Gastrocnemius medialis (tissue), 4 donors: ENCODE data around the gene METTL9. TPM values are rescaled to one million over a fixed set of nuclear protein-coding genes. Genes with fewer than 3 reads are reported as not detected.
A peak's percentile ranks its signal among the peaks of the same experiment; 100 is the strongest.

ENCODE experiments used
- ATAC-seq, 2 donors: fragments of 150-250 bp; one replicate each; pipeline ENCODE4 v1.9.1; 2016
- DNase-seq, 2 donors: peaks; one replicate each; pipeline ENCODE4 v3.0.0-alpha.2; 2019
- H3K27ac ChIP-seq, 4 donors: fragments of 200-600 bp; sonication (generic); 1 replicate in 1 of 4; 2 replicates in 3 of 4; pipeline ENCODE4 v1.5.1; 2016 to 2018; ENCODE audit warnings: mild to moderate bottlenecking in 2 of 4, moderate library complexity in 1 of 4
- H3K27me3 ChIP-seq, 3 donors: fragments of 200-600 bp; sonication (generic) in 2 of 3; 1 replicate in 1 of 3; 2 replicates in 2 of 3; pipeline versions ENCODE4 v1.5.1 to v1.6.0; 2016 to 2019; ENCODE audit warnings: mild to moderate bottlenecking in 1 of 3, moderate library complexity in 1 of 3
- H3K36me3 ChIP-seq, 2 donors: fragments of 200-600 bp; sonication (generic) in 1 of 2; one replicate each; pipeline ENCODE4 v1.5.1; 2017 to 2018
- H3K4me1 ChIP-seq, 2 donors: fragments of 200-600 bp; sonication (generic) in 1 of 2; one replicate each; pipeline ENCODE4 v1.5.1; 2016 to 2017; ENCODE audit warnings: mild to moderate bottlenecking in 2 of 2
- H3K4me3 ChIP-seq, 4 donors: fragments of 200-600 bp; sonication (generic) in 3 of 4; 1 replicate in 1 of 4; 2 replicates in 3 of 4; pipeline ENCODE4 v1.5.1; 2016 to 2019; ENCODE audit warnings: mild to moderate bottlenecking in 2 of 4
- H3K9me3 ChIP-seq, 3 donors: fragments of 200-600 bp; sonication (generic) in 2 of 3; 1 replicate in 1 of 3; 2 replicates in 2 of 3; pipeline ENCODE4 v1.5.1; 2016 to 2019
- POLR2A ChIP-seq, 2 donors: fragments of 450-650 bp; IDR thresholded peaks; one replicate each; pipeline ENCODE4 v1.6.1; 2017; ENCODE audit warnings: antibody characterized with exemption in 2 of 2, mild to moderate bottlenecking in 2 of 2, moderate library complexity in 2 of 2
- in situ Hi-C, 4 donors: fragments of 200-750 bp; cut with MboI; loops; one replicate each; pipeline versions ENCODE4 v1.15.0 to v1.8.0; 2017; ENCODE audit warnings: low sequenced_read_pairs in 4 of 4
- intact Hi-C: fragments of 100-400 bp; cut with DNase I; formaldehyde crosslinking; loops from one replicate; pipeline ENCODE4 v1.15.1; 2023; ENCODE audit warnings: low total_unique reads
- total RNA-seq, 4 donors: library from RNA; depleted of rRNA; stranded (reverse); fragments of >200 nt; gene quantifications; one replicate each; pipeline versions ENCODE4 v1.1.0 to v1.2.3, GENCODE V29; 2016
- TF ChIP-seq, protein P1 (sequence below), 5 experiments: fragments of 450-650 bp in 3 of 5; fragments of 200-600 bp in 2 of 5; sonication (generic) in 2 of 5; IDR thresholded peaks in 4 of 5; conservative IDR thresholded peaks in 1 of 5; 1 replicate in 4 of 5; 2 replicates in 1 of 5; pipeline ENCODE4 v1.5.1; 2016 to 2019; ENCODE audit warnings: antibody characterized with exemption in 5 of 5, mild to moderate bottlenecking in 3 of 5, moderate library complexity in 3 of 5

METTL9 gene
- total RNA-seq, 4 donors from 2014 or later, result 87.2 to 109 (median 96.8) TPM

DNA sequence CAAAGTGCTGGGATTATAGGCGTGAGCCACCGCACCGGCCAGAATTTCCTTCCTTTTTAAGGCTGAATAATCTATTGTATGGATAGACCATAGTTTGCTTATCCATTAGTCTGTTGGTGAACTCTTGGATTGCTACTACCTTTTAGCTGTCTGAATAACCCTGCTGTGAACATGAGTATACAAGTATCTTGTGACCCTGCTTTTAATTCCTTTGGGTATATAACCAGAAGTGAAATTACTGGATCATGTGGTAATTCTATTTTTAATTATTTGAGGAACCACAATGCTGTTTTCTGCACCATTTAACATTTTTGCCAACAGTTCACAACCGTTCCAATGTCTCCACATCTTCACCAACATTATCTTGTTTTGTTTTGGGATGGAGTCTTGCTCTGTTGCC, 59.7 kb downstream of the METTL9 start:
- TF ChIP-seq POLR2A (IDR thresholded peaks at IDR 0.05), result no peak
- TF ChIP-seq, protein P1, sequence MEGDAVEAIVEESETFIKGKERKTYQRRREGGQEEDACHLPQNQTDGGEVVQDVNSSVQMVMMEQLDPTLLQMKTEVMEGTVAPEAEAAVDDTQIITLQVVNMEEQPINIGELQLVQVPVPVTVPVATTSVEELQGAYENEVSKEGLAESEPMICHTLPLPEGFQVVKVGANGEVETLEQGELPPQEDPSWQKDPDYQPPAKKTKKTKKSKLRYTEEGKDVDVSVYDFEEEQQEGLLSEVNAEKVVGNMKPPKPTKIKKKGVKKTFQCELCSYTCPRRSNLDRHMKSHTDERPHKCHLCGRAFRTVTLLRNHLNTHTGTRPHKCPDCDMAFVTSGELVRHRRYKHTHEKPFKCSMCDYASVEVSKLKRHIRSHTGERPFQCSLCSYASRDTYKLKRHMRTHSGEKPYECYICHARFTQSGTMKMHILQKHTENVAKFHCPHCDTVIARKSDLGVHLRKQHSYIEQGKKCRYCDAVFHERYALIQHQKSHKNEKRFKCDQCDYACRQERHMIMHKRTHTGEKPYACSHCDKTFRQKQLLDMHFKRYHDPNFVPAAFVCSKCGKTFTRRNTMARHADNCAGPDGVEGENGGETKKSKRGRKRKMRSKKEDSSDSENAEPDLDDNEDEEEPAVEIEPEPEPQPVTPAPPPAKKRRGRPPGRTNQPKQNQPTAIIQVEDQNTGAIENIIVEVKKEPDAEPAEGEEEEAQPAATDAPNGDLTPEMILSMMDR (IDR thresholded peaks at IDR 0.05 in 4 of 5, conservative IDR thresholded peaks at IDR 0.05 in 1 of 5), result no peak
- ATAC-seq (no peak), DNase-seq (no peak)
- Histone ChIP-seq H3K9me3 (no peaks in the 10 kb centered on the region), H3K36me3 (no peaks in the 10 kb centered on the region), H3K27me3 (peaks cover 2 to 5% (median 2%) of the 10 kb centered on the region in 3 donors), H3K4me3 (no peak overlapping the region), H3K27ac (no peak overlapping the region), H3K4me1 (peaks cover 6 to 7% of the 10 kb centered on the region in 2 donors)
- intact Hi-C loops, result no loop called here
- in situ Hi-C loops, result loop anchor here in 1 of 4 donors (5.0 kb wide), 1 partner anchor 48 kb away; no protein-coding TSS in a partner anchor

DNA sequence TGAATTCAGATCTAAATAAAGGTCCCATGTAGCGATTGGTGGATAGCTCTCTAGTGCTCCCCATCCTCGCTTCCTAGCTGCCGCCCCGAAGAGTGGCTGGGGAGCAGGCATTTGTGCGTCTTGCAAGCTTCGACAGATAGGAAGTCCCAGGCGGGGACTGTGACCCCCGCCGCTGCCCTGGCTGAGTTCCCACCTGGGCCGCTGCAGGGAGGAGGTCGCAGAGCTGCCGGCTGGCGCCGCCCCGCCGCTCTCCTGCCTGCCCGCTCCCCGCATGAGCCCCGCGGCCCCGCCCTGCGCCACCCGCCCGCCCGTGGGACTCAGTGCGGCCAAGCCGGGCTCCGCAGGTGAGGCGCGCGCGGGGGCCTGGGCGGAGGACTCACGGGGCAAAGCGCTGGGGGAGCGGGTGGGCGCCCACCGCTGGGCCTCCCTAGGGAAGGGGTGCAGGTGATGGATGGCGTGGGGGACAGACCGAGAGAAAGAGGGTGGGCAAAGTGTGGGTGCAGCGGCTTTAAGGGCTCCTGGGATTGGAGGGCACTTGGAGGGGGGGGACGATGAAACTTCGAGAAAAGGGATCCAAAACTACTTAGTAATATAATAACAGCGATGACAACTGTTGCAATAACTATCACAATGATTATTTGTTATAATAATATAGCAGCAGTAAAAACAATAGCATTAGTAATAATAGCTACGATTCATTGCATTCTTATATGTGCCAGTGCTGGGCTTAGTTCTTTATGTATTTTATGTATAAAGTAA, 64.7 kb downstream of the METTL9 start, which contains the start of gene OTOA:
Gene OTOA (plus strand): TSS at position 80 of the 759 bp plus-strand sequence. CDS start 14,547 bp downstream, outside the sequence.
- Histone ChIP-seq H3K27ac (no peak within 1 kb of the TSS), H3K9me3 (no peaks in the 10 kb centered on the region), H3K27me3 (peaks cover 6 to 21% (median 21%) of the 10 kb centered on the region in 3 donors), H3K4me1 (peaks cover 0 to 3% of the 10 kb centered on the region in 2 donors), H3K36me3 (no peaks in the 10 kb centered on the region), H3K4me3 (peak within 1 kb of the TSS in 2 of 4 donors; percentile 33 to 38)
- DNase-seq (no peak), ATAC-seq (no peak)
- intact Hi-C loops (no loop called here), in situ Hi-C loops (no loop called here)
- TF ChIP-seq, protein P1 (IDR thresholded peaks at IDR 0.05 in 4 of 5, conservative IDR thresholded peaks at IDR 0.05 in 1 of 5), result no peak
- no peak for TF ChIP-seq POLR2A (IDR thresholded peaks at IDR 0.05)

DNA sequence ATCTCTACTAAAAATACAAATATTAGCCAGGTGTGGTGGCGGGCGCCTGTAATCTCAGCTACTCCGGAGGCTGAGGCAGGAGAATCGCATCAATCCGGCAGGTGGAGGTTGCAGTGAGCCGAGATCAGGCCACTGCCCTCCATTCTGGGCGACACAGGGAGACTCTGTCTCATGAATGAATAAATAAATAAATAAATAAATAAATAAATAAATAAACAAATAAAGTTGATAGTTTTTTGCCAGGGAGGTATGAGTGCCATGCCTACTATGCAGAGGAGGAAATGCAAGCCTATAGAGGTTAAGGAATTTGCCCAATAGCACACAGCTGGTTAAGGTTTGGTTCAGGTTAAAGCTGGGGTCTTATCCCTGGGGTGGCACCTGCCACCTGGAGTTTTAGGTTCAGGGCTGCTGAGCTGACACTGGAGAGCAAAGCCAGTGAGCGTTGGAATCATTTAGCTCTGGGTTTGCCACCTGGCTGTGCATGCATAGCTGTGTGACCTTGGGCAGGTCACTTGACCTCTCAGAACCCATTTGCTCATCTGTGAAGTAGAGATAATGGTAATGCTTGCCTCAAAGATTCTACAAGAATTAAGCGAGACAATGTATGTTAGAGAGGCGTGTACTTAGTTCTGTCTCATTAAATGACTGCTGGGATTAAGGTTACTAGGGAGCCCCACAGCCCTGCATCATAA, 65.6 kb downstream of the METTL9 start:
- no peak overlapping the region for H3K4me3 ChIP-seq
- H3K4me1 ChIP-seq, result peaks cover 0 to 3% of the 10 kb centered on the region in 2 donors
- in situ Hi-C loops, result no loop called here
- TF ChIP-seq POLR2A (IDR thresholded peaks at IDR 0.05), result no peak
- TF ChIP-seq, protein P1 (IDR thresholded peaks at IDR 0.05 in 4 of 5, conservative IDR thresholded peaks at IDR 0.05 in 1 of 5), result no peak
- no peak for DNase-seq
- H3K9me3 ChIP-seq, result no peaks in the 10 kb centered on the region
- no peak for ATAC-seq
- peaks cover 6 to 21% (median 21%) of the 10 kb centered on the region in 3 donors for H3K27me3 ChIP-seq
- no peak overlapping the region for H3K27ac ChIP-seq
- intact Hi-C loops, result no loop called here
- H3K36me3 ChIP-seq, result no peaks in the 10 kb centered on the region

DNA sequence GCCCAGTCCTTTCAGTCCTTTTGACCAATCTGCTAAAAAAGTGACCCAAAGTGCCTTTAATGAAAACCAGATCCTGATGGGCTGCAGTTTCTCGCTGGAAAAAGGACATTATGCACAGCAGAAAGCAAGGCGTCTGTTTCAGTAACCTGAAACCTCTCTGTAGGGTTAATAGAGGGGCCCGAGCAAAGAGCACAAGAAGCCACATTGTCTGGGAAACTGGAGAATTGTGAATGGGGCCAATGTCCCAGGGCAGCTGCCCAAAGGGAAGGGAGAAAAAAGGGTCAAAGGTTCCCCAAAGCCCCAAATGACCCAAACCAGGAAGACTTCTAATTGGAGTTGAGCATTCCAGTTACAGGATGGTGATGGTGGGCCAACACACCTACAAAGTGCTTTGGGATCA, 67.4 kb downstream of the METTL9 start:
- in situ Hi-C loops (no loop called here), intact Hi-C loops (no loop called here)
- TF ChIP-seq, protein P1 (IDR thresholded peaks at IDR 0.05 in 4 of 5, conservative IDR thresholded peaks at IDR 0.05 in 1 of 5), result no peak
- no peak for TF ChIP-seq POLR2A (IDR thresholded peaks at IDR 0.05)
- no peak overlapping the region for H3K27ac ChIP-seq
- H3K9me3 ChIP-seq, result no peaks in the 10 kb centered on the region
- H3K4me1 ChIP-seq, result peaks cover 0 to 3% of the 10 kb centered on the region in 2 donors
- DNase-seq, result no peak
- ATAC-seq, result no peak
- peaks cover 6 to 21% (median 21%) of the 10 kb centered on the region in 3 donors for H3K27me3 ChIP-seq
- no peaks in the 10 kb centered on the region for H3K36me3 ChIP-seq
- no peak overlapping the region for H3K4me3 ChIP-seq
